ENCODE data around the gene RHBDF2.

- TF ChIP-seq POLR2AphosphoS5 (IDR thresholded peaks at IDR 0.05; ENCODE audit: low read depth, low read length) (no peak), REST (IDR thresholded peaks at IDR 0.05; ENCODE audit: insufficient read depth in 1 of 2, low read depth in 2 of 2, low read length in 2 of 2) (no peak), TAF1 (IDR thresholded peaks at IDR 0.05; ENCODE audit: borderline replicate concordance, insufficient read depth, low read length) (no peak)
Observed at GRCh38 chr17:76542566-76542971, 41.3 kb upstream of the RHBDF2 start.
